HL-60 (cell line): ENCODE measurements around the gene EML2.

Experiments used
- DNase-seq, 2 experiments: peaks; one replicate each; pipeline ENCODE4 v3.0.0-alpha.2; 2010 to 2020; ENCODE audit warnings: low read depth in 1 of 2, low spot score in 1 of 2
- H3K27ac ChIP-seq: fragments of 250-450 bp; sonication (Bioruptor Pico); replicated peaks from 2 replicates; pipeline ENCODE4 v1.5.1; 2020; ENCODE audit warnings: mild to moderate bottlenecking, moderate library complexity
- H3K27me3 ChIP-seq: fragments of 250-450 bp; sonication (Bioruptor Pico); 2 replicates; pipeline ENCODE4 v1.5.1; 2021; ENCODE audit warnings: mild to moderate bottlenecking, moderate library complexity; ENCODE audit not compliant: insufficient read depth, poor library complexity, severe bottlenecking
- H3K4me3 ChIP-seq: replicated peaks from 2 replicates; pipeline ENCODE4 v1.5.1; 2011; ENCODE audit warnings: mild to moderate bottlenecking, control low read depth, low read length; ENCODE audit not compliant: insufficient read depth
- CTCF ChIP-seq: IDR thresholded peaks from one replicate; pipeline ENCODE4 v1.5.1; 2011; ENCODE audit warnings: low read length, control low read depth, inconsistent platforms; ENCODE audit not compliant: insufficient read depth
- GABPA ChIP-seq: IDR thresholded peaks from 2 replicates; pipeline ENCODE4 v1.6.1; 2012; ENCODE audit warnings: low read depth
- POLR2AphosphoS5 ChIP-seq: IDR thresholded peaks from 2 replicates; pipeline ENCODE4 v1.6.1; 2012; ENCODE audit warnings: low read depth
- REST ChIP-seq: IDR thresholded peaks from 2 replicates; pipeline ENCODE4 v1.6.1; 2012; ENCODE audit warnings: low read depth; ENCODE audit not compliant: insufficient replicate concordance
- SPI1 ChIP-seq: IDR thresholded peaks from 2 replicates; pipeline ENCODE4 v1.6.1; 2012; ENCODE audit warnings: low read depth, mild to moderate bottlenecking, borderline replicate concordance

EML2 gene

DNA sequence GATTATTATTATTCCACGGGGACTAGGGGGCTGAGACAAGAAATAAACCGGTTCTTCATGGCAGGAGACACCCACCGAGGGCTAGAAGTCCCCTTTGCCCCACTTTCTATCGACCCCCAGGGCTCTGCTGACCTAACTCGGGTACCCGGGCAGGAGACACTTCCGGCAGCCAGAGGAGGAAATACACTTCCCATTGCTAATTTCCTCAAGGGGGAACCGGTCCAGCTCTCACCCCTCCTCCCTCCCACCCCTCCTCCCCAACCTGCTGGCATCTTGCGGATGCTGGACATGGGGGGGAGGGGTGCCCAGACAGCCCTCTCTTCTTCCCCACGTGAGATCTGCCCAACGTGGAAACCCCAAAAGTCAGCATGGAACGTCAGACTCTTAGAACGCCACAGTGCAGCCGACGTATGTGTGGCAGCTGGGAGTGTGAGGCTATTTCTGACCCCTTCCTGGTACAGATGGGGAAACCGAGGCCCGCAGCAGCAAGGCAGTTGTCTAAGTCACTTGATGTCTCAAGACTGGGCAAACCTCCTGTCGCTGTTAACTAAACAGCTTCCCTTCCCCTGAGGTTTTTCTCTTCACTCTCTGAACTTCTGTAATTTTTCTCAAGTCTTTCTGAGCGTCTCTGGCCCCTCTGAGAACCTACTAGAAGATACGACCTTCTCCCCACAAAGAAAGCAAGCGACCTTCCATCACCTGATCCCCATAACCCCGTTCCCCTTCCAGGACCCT is 40.8 kb downstream of the EML2 start:
- TF ChIP-seq SPI1, result no peak
- no peak for TF ChIP-seq CTCF
- no peak for TF ChIP-seq REST
- peak in 1 of 2 experiments; percentile 39 for DNase-seq
- Histone ChIP-seq H3K4me3 (0 out of 2 replicates have a peak overlapping the region, but pooled peaks have one; percentile 2), H3K27ac (peak overlapping the region; percentile 23; the same call in 1 of the 2 replicates), H3K27me3 (peaks cover 33% of the 10 kb centered on the region)

DNA sequence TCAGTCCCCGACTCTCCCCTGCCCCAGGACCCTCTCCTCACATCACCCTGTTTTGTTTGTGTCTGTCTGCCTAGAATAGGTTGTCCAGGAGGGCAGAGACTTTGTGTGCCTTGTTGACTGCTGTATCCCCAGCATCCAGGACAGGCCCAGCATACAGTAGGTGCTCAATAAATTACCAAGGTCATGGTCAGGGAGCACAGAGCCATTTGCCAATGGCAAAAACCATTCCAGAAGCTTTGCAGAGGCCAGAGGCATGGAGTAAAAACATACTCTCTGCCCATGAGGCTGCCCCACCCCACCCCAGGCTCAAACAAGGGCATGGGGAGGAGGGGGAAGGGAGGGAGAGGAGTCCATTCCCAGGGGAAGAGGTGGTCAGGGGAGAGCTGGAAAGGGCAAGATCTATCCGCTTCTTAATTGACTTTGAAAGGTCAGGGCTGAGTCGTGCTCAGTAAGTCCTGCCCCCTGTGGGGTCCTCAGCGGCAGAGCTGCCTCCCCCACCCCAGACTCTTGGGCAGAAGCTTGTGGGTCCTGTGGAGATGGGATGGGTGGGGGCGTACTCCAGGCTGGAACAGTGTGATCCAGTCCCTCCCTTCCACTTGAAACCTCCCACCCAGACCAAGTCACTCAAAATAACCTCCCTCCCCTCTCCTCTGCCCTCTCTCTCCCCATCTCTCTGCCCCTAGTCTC is 41.6 kb downstream of the EML2 start:
- Histone ChIP-seq H3K27ac (no peak overlapping the region), H3K4me3 (no peak overlapping the region), H3K27me3 (peaks cover 27% of the 10 kb centered on the region)
- TF ChIP-seq GABPA, result no peak
- TF ChIP-seq REST, result no peak
- TF ChIP-seq CTCF, result no peak
- no peak for TF ChIP-seq SPI1
- no peak for TF ChIP-seq POLR2AphosphoS5
- no peak for DNase-seq

DNA sequence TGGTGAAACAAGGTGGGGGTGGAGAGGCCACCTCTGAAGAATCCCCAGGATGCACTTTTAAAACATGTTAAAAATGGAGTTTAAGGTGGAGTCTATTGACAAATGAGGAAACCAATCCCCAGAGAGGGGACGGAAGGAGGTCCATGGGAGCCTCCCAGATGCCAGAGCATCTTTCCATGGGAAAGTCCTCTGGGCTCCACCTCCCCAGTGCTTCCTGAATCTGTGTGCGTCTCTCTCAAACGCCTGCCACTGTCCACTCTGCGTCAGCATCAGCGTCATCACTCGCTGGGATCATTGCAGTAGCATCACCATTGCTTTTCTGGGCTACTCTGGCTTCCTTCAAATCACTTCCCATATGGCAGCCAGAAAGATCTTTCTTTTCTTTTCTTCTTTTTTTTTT is 43.4 kb downstream of the EML2 start:
- DNase-seq, result no peak
- peaks cover 11% of the 10 kb centered on the region for H3K27me3 ChIP-seq
- no peak overlapping the region for H3K27ac ChIP-seq
- TF ChIP-seq POLR2AphosphoS5, result no peak
- TF ChIP-seq GABPA, result no peak
- TF ChIP-seq CTCF, result no peak
- TF ChIP-seq SPI1, result no peak
- TF ChIP-seq REST, result no peak
- no peak overlapping the region for H3K4me3 ChIP-seq
